A172 (cell line): ENCODE results near the gene LYST. TPM values are rescaled to one million over a fixed set of nuclear protein-coding genes. Genes with fewer than 3 reads are reported as not detected.

ENCODE experiments used
- DNase-seq: peaks from one replicate; pipeline ENCODE4 v3.0.0-alpha.2; 2015; ENCODE audit warnings: low spot score
- total RNA-seq: library from RNA; depleted of rRNA; stranded (reverse); fragments of >200 nt; shearing (Covaris generic); gene quantifications from 2 replicates; pipeline ENCODE4 v1.2.3, GENCODE V29; 2014

Gene LYST
- total RNA-seq, 1 experiment from 2014 or later: 32.8 TPM

DNA sequence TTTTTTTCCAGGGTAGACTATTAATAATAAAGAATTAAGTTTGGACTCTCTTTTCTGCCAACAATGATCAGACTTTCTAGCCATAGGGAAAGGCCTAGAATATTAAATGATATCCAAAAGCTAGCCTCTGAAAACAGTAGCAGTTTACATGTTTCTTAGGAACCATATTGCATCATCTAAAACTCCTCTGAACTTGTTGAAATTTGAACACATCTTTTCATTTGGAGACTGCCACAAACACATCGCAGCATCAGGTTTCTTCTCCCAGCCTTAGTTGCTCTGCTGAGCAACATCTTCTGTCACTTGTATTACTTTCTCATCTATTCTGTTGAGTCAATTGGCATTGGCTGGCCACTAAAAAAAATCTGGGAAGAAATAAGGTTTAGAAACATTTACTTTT, 153.9 kb downstream of the LYST start:
- no peak for DNase-seq

DNA sequence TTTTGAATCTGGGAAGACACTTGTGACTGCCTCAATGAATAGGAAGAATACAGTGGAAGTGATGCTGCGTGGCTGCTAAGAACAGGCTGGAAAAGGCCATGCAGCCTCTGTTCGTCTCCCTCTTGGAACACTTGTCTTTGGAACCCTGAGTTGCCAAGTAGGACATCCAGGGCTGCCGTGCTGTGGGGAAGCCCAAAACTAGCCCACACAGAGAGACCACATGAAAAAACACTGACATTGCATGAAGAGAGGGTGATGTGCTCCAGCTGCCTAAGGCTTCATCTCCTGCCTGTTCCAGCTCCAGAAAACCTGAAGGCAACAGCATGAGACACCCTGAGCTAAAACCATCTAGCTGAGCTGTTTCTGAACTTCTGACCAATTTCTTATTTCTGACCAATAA, 156.0 kb downstream of the LYST start:
- no peak for DNase-seq

DNA sequence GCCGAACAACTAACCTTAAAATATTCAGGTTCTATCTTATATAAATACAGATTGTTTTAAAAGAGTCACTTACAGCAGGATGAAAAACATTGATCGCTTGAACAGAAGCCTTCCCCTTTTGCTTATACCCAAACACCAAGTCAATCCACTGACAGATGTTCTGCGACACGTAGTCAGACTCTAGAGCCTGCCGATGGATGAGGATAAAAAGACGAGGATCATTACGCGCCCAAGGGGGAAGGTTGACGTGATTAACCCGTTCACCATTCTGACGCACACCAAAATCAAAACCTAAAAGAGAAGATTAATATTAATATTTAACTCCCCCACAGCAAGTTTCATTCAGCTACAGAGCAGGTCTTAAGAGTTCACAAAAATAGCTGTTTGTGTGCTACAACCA, 157.7 kb downstream of the LYST start:
- DNase-seq: no peak

DNA sequence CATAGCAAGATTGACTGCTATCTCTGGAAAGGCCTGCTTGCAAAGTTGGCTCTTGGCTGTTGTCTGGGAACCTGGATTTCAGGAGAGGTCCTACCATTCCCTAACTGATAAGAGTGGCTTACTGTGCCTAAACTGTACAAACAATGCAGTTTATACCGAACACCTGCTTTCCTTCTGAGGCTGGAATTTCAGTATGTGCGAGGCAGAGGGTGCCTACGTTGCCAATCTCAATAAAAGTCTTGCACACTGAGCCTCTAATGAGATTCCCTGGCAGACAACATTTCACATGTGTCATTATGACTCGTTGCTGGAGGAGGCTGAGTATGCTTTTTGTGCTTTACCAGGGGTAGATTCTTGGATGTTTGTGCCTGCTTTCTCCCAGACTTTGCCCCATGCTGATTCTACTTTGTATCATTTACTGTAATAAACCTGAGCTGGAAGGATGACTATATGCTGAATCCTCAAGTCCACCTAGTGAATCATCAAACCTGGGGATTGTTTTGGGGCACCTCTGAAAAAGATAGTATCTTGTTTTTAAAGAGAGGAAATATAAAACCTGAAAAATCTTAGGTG, 158.2 kb downstream of the LYST start:
- peak; percentile 91 for DNase-seq

DNA sequence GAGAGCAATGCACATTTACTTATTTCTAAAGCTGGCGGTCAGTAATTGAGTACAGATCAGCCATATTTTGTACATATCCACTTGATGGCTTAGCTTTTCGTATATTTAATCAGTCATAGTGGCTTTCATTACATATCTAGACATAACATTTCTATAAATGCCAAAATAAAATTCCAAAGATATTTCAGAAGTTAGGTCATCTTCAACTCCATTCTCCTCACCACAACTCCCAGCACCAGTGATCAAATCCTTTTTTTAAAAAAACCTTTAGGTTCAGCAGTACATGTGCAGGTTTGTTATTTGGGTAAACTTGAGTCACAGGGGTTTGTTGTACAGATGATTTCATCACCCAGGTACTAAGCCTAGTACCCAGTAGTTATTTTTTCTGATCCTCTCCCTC, 163.2 kb downstream of the LYST start:
- DNase-seq: peak; percentile 75

DNA sequence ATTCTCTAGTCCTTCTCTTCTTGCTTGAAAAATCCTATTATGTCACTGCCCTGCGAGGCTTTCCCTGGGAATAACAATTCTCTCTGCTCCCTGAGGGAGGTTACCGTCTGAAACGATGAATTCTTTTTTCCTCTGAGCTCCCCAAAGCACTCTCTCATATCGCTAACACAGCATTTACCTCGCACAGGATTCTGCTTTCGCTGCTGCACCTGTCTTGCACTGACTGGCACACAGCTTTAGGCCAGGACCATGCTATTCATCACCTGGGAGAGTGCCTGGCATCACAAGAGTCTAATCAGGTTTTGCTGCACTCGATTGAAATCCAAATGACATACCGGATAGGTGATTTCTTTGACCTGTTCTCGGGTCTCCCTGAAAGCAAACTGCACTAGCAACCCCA, 164.3 kb downstream of the LYST start:
- no peak for DNase-seq

DNA sequence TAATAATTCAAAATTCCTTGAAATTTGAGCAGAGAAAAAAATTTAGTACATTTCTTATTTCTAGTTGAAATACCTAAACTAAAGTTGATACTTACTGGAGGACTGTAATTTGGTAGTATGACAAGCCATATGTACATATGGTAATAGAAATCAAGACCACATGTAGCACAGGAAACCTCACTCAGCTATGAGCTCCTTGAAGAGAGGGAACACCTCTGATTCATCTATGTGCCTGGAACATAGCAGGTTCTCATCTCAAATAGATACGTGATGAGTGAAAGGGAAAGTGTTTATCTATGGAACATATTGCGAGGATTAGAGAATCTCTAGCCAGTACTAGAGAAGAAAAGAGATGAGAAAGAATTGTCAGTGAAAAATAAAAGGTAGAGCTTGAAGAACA, 169.2 kb downstream of the LYST start:
- no peak for DNase-seq

DNA sequence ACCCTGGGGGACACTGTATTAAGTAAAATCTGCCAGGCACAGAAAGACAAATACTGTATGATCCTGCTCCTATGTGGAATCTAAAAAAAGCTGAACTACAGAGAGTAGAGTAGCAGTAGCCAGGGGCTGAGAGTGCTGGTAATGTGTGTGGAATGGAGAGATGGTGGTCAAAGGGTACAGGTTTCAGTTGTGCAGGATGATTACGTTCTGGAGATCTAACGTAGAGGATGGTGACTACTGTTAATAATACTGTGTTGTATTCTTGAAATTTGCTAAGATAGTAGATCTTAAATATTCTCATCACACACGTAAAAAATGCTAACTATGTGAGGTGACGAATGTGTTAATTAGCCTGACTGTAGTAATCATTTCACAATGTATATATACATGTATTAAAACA, 177.3 kb downstream of the LYST start:
- DNase-seq: no peak

DNA sequence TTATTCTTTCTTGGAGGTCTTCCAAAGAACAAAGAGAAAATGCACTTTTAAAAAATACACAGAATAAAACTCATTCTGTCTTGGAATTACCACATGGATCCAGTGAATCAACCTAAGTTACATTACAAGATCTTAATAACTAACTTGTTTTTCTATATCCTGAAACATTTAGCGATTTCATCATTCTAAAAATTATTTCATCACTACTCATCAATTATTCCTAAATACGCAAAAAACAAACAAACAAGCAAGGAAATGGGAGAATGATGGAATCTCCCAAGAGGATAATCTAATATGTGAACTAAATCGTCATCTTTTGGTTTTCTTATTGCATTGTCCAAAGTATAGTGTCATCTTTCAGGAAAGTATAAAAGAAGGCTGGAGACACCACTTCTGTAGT, 178.6 kb downstream of the LYST start:
- DNase-seq: no peak

DNA sequence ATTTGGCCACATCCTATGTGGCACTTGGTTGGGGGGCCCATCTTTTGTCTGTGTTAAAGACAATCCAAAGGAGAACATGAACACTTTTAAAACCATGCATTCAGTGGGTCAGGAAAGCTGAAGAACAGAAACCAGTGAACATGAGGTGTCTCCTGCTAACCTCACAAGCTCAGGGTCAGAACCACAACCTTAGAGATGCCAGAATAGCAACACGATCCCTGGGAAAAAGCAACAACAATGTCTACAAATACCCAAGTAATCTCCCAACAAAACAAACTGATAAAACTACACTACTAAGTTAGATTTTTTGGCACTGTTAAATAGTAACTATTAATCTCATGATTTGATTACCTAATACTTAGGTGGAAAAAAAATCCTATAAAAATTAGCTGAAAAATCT, 183.1 kb downstream of the LYST start:
- DNase-seq: no peak

DNA sequence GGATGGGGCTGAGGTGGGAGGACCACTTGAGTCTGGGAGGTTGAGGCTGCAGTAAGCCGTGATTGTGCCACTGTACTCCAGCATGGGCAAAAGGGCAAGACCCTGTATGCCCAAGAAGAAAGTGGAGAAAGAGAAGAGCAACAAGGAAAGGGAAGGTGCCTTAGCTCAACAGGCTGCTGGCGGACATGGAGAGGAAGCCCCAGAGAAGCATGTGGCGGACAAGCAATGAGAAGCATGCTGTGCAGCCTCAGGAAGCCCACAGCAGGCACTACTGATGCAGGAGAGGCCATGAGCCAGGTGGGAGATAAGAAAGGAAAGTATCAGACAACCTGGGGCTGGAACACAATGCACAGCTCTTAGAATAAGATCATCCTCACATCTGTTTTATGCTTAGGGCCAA, 184.5 kb downstream of the LYST start:
- no peak for DNase-seq

DNA sequence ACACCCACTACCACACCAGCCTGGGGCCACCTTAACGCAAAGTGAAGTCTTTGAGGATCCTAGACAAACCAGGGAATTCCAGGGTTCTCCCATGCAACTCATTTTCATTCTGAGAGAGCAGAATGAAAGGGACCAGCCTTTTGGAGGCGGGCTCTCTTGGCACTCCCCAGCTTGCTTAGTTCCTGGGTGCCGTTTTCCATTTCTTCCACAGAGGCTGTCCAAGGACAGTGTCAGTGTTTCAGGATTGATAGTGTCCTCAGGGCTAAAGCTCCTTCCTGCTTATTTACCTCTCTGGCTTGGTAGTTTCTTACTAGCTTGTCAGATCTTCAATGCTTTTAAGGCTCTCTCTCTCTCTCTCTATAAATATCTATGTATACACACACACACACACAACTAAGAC, 187.1 kb downstream of the LYST start:
- no peak for DNase-seq

DNA sequence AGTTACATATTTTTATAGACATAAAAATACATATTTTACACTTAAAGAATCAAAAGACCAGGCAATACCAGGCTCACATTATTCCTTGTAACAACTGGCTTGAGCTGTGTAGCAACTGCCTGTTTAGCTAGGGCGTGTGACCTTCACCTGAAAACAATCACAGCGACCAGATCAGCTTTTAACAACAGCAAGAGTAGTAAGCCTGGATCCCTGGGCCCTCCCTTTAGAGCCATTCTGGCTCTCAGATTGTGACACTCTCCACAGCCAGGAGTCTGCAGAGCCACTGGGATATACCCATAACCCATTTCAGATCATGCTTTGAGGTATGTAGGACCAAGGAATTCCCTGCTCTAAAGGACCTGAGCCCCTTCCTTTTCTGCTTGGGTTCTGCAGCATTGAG, 187.7 kb downstream of the LYST start:
- no peak for DNase-seq

DNA sequence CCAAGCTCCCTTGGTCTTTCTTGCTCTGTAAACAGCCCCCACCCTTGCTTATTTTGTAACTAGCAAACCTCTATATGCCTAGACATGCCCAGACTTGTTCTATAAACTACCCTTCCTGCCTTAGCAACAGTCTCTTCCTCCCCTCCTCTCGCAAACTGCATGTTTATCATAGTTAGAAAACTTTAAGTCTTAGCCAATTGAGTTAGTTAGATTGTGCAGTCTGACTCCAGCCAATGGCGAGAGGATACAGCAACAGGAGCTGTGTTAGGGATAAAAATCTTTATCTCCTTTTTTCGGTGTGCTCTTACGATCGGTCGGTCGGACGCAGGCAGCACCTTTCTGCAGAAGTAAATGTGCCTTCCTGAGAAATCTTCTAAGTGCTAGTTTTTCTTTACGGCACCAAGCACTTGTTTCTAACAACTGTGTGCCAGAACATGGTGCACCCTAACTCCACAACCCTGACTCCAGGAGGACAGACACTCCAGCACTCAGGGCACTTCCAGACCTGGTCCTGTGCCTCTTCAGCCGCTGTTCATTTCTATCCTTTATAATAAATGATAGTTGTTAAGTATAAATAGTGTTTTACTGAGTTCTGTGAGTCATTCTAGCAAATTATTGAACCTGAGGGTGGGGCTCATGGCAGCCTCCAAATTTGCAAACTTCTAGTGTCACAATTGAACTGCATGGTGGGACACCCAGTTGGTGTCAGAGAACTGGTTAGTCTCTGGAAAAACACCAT, 191.4 kb downstream of the LYST start:
- no peak for DNase-seq

DNA sequence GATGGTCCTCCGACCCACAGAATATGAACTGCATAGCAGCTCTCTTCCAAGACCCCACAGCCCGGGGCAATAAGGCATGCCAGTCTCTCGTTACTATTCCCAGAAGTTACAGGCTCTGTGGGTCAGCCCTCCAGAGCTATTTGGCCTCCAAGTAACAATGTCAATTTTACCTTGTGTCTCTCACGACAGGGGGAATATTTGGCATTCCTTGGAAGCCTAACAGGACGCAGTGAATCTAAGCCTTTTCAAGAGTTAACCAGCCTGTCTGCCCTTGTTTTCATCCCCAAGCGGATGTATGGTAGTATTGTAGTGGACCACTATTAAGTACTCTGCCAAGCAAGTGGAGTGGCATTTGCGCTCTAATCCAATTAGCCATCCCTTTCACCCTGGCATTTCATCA, 192.7 kb downstream of the LYST start:
- no peak for DNase-seq

DNA sequence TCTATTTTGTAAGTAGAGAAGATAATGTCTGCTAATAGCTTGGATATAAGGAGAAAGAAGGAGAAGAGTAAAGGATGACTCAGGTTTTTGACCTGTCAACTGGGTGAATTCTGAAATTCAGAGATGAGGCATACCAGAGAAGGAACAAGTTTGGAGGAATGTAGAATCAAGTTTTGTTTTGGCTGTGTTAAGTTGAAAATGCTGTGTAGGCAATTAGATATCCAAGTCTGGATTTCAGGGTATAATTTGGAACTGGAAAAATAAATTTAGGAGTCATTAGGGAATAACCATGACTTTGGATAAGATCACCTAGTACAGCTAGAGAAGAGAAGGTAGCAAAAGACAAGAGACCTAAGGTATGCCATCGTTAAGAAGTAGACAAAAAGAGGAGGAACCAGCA, 194.7 kb downstream of the LYST start:
- no peak for DNase-seq

DNA sequence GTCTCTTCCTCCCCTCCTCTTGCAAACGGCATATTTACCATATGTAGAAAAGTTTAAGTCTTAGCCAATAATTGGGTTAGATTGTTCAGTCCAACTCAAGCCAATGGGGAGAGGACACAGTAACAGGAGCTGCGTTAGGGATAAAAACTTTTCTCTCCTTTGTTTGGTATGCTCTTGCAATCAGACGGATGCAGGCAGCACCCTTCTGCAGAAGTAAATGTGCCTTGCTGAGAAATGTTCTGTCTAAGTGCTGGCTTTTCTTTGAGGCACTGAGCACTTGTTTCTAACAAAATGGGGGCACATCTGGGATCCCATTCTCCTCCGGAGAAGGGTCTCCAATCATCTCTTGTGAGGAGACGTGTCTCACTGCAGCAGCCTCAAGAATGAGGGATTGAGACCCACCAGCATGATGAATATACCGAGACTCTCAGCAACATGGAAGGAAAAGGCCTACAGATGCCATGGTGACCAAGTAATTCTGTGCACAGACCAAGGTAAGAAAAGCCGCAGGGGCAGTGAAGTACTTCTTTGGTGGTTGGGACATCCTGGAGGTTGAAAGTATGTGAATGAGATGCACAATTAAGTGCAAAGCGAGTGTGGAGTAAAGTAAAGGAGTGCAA, 196.4 kb downstream of the LYST start:
- no peak for DNase-seq

DNA sequence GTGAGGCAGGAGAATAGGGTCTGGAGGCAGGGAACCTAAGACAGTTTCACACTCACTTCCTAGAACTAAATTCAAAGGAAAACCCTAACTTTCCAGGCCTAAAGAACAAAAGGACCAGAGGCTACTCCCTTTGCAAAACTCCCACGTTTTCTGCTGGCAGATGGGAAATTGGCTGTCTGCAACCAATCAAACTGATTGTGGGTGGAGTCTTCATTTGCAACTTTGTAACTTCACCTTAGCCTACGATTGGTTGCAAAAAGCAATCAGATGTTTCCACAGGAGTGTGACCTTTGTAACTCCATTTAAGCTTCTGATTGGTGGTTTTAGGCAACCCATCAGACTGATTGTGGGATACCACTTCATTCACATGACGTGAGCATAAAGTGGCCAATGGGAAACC, 197.4 kb downstream of the LYST start:
- no peak for DNase-seq

DNA sequence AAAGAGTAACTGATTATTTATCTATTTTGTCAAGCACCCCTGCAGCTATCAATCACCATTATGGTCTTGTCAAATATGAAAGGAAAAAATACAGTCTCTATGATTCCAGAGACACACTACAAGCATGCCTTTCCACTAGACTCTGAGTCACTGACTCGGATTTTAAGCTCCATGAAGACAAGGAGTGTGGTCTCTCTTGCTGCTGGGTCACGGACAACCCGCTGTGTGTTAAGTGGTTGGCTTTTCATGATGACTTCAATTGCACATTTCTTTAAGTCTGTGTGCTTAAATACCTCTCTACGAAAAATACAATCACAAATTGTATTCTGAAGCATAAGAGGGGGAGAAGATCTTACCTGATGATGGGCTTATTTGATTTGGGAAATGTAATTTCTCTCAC, 203.1 kb downstream of the LYST start:
- no peak for DNase-seq

DNA sequence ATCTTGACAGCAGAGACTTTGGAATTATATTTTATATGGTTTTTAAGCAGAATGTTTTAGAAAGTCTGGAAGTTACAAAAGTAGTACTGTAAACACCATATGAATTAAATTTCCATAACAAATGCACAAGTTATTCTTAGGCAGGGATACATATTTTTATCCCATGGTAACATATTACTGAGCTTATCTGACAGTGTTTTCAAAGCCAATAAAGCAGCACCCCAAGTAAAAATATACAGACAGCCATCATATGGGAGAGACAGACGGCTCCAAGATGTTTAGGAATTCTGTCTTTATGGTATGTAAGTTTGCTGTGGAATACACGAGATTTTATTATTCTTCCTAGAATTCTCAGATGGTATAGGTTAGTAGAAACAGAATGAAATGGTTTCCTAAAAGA, 205.1 kb downstream of the LYST start:
- DNase-seq: no peak

DNA sequence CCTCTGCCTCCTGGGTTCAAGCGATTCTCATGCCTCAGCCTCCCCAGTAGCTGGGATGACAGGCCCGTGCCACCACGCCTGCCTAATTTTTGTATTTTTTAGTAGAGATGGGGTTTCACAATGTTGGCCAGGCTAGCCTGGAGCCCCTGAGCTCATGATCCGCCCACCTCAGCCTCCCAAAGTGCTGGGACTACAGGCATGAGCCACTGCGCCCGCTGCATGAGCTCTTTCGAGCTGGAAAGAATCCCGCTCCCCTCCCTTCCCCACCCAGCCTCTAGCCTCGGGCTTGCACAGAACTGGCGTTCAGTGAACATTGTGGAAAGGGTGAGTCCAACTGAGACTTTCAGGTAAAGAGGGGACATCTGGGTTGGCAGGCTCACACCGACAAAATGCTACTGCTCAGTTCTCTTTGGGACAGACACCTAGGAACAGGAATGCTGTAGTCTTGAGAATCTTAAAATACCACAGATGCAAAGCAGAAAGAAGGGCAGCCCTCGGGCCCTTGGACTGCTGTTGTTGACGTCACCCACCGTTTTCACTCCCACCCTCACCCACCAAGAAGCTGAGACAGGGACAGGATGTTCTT, 207.4 kb downstream of the LYST start:
- no peak for DNase-seq

DNA sequence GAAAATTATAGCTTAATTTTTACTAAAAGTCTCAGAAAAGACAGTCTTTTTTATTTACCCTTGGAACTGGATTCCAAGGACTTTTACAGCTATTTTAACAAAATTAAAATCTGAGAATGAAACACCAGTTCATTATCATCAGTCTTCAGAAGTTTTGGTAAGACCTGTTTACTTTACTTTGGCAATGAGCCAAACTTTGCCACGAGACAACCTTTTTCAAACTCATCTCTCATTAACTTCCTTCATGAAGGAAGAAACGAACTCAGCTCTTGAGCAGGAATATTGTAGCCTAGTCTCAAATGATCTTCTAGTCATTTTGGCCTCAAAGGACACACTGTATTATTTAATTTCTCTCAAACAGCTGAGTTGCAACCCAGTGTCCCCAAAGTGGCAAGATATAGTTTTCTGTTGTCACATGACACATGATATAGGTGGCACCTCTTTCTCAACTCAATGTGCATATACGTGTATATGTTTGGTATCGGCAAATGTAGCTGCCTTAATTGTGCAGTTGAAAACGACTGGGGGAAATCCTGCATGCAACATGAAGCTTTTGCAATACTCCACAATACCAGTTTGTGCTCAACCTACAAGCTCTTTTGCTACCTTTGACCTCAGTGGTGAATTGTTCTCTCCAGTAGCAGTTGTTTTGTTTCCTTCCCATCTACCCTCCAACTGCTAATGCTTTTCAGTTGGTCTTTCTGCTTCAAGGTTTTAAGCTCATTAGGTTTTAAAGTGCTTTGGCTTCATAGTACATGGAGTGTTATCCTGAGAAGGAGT, 208.8 kb downstream of the LYST start:
- no peak for DNase-seq
